ENCODE data around the gene BAD. TPM values are rescaled to one million over a fixed set of nuclear protein-coding genes. Genes with fewer than 3 reads are reported as not detected.
"Not testable (repeated sequence)": the region's sequence is repeated elsewhere in the genome, so short reads cannot be mapped to it uniquely, and the experiment has no call there.

The BAD gene
- total RNA-seq, 1 donor from 2014 or later: 36.0 TPM

GRCh38 chr11:64315667-64316526, 31.4 kb upstream of the BAD start:
- not testable (repeated sequence) for DNase-seq (ENCODE audit: low spot score); ATAC-seq

- no peak for ATAC-seq
- DNase-seq (ENCODE audit: low spot score): peak; percentile 46
These were observed 30.5 kb upstream of the BAD start for GRCh38 chr11:64314805-64315561.

GRCh38 chr11:64314146-64314804, 29.8 kb upstream of the BAD start:
- DNase-seq (ENCODE audit: low spot score) (no peak), ATAC-seq (no peak)

GRCh38 chr11:64313491-64314145, 29.2 kb upstream of the BAD start:
- DNase-seq (ENCODE audit: low spot score): no peak
- ATAC-seq: no peak

GRCh38 chr11:64312947-64313346, 28.5 kb upstream of the BAD start:
- DNase-seq (ENCODE audit: low spot score): no peak
- ATAC-seq: no peak

- not testable (repeated sequence) for ATAC-seq
- peak; percentile 41 for DNase-seq (ENCODE audit: low spot score)
These were observed 23.3 kb upstream of the BAD start for GRCh38 chr11:64307795-64308194.

GRCh38 chr11:64306876-64307622, 22.6 kb upstream of the BAD start:
- ATAC-seq (peak; percentile 51), DNase-seq (ENCODE audit: low spot score) (peak; percentile 93)

- ATAC-seq (peak; percentile 0), DNase-seq (ENCODE audit: low spot score) (no peak)
These were observed 22.1 kb upstream of the BAD start for GRCh38 chr11:64306563-64306875.

GRCh38 chr11:64305691-64306562, 21.5 kb upstream of the BAD start:
- DNase-seq (ENCODE audit: low spot score) (peak; percentile 92), ATAC-seq (peak; percentile 41)

GRCh38 chr11:64305075-64305690, 20.7 kb upstream of the BAD start, which contains the start of gene ESRRA:
ESRRA (plus strand) TSS chr11:64305524; CDS start chr11:64307180, 1,656 bp downstream.
- ATAC-seq (peak; percentile 72), DNase-seq (ENCODE audit: low spot score) (peak; percentile 100)

GRCh38 chr11:64304316-64305072, 20.0 kb upstream of the BAD start:
- ATAC-seq: peak; percentile 42
- peak; percentile 91 for DNase-seq (ENCODE audit: low spot score)

- DNase-seq (ENCODE audit: low spot score): no peak
- no peak for ATAC-seq
These were observed 19.5 kb upstream of the BAD start for GRCh38 chr11:64304032-64304315.

- ATAC-seq (no peak), DNase-seq (ENCODE audit: low spot score) (peak; percentile 50)
These were observed 18.9 kb upstream of the BAD start for GRCh38 chr11:64303109-64304031.

- peak; percentile 51 for DNase-seq (ENCODE audit: low spot score)
- no peak for ATAC-seq
These were observed 15.6 kb upstream of the BAD start, which contains the start of gene CATSPERZ for GRCh38 chr11:64299847-64300648. CATSPERZ (plus strand) TSS chr11:64300358; CDS start chr11:64300411, 53 bp downstream.

GRCh38 chr11:64298966-64299846, 14.7 kb upstream of the BAD start:
- ATAC-seq: peak; percentile 68
- peak; percentile 72 for DNase-seq (ENCODE audit: low spot score)
